HG02852 (cell line): ENCODE results near the gene PTPN3.
"Not testable (repeated sequence)": the region's sequence is repeated elsewhere in the genome, so short reads cannot be mapped to it uniquely, and the experiment has no call there.

ENCODE experiments used
- ATAC-seq: cut with Tn5 transposase; IDR thresholded peaks from one replicate; pipeline ENCODE4 v1.9.1; 2021; ENCODE audit warnings: mild to moderate bottlenecking, moderate library complexity; ENCODE audit not compliant: unreplicated experiment

PTPN3 gene

DNA sequence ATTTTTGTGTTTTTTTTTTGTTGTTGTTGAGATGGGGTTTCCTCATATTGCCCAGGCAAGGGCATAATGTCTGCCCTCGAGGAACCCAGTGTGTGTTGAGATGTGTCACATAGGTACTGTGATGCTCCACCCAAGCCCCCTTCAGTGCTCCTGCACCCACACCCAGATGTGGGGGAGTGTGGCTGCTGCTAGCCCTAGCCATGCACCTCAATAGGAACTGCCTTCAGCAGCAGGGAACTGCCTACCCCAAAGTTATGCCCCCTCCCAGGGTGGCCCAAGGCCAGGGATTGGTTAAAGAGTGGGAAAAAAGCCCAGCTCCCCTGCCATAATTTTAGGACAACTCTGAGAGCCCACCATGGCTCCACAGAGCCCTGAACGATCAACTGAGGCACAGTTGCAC is 143.9 kb downstream of the PTPN3 start:
- ATAC-seq = no peak

DNA sequence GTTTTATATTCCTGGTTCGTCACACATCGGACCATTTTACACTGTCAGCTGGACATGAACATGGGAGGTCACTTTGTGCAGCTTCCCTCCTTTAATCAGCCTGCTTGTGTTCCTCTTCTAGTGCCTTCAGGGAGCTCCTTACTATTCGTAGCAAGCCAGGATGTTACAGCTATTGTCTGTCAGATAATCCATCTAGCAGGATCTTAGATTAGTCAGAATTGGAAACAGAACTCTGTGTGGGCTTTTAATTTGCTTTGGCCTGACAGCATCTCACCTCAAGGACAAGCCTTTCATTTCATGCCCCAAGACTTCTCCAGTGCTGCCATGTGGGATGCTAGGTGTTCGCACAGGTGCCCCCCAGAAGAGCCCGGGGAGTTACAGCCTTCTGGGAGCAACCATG is 147.1 kb downstream of the PTPN3 start:
- ATAC-seq = no peak

DNA sequence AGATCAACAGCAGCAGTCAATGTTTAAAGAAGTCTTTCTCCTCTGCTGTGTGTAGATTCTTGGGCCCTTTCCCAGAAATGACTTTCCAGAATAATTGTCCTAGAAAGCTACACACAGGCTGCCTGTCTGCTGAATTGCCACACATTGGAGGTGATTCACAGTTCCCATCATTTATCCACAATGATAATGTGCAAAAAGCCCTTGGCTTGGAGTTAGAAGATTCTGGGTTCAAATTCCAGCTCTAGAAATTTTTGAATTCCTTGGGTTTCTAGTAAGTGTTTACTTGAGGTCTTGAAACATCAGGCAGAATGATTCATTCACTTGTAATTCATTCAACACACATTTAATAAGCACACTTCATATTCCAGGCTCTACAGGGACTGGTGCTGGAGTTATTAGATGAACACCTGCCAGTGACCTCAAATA is 148.7 kb downstream of the PTPN3 start:
- no peak for ATAC-seq

DNA sequence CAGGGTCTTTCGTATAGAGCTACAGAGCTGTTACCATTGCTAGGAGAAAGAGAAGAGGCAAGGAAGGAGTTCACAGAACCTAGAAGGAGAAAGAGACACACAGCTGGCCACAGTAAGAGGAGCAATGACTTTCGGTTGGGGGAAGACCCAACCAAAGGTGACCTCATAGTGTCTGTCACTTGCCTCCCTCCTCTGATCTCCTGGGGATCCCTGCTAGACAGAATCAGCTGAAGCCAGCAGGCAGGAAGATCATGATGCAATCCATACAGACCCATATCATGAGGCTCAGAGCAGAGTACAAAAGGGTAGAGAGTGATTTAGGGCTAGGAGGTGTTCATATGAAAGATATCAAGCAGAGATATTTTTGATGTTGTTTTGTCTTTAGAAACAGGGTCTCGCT is 151.2 kb downstream of the PTPN3 start:
- ATAC-seq = no peak

DNA sequence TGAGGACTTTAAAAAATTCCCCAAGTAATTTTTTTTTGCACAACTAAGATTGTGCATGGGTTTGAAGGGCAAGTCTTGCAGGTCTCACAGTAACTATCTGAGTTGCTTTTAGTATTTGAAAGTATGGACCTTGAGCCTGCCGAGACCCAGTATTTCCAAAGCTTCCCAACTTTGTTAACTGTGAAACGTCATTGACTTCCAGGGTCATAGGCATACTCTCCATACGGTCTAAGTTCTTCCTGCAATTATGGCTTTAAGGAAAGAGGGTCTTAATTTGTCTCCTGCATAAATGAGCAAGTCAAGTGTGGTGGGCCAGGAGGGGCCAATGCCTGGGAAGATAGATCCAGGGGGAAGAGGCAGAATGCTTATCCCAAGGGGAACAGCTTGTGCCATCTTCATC is 153.2 kb downstream of the PTPN3 start:
- no peak for ATAC-seq

DNA sequence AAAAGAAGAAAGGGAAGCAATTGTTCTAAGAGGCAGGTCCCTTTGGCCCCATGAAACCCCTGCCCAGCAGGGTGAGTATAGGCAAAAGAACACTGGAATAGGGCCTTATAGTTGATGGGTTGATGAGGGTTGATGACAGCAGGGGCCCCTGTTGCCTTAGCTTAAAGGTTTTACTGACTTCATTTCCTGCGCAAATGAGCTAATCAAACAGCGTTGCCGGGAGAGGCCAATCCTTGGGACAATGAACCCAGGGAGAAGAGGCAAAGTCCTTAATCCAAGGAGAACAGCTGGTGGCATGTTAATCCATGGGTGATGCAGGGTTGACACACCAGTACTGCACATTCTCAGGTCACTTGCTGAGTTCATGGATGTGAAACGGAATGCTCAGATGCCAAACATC is 155.2 kb downstream of the PTPN3 start:
- ATAC-seq = no peak

DNA sequence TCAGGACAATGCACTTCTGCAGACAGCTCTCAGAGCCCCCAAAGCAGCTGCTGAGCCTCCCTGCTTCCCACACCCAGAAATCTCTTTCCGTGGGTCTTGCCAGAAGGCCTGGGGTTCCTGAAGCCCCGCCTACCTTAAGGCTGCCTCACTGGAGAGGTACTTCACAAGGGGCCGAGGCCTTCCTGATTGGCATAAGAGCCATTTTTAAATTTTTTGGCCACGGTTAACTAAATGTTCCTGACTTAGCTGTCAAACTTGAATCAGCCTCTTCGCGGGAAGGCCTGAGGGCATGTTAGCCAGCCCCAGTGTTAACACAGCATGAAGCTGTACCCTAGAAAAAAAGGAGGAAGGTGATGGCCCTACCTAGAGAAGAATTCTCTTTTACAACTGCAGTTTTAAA is 156.5 kb downstream of the PTPN3 start:
- ATAC-seq = no peak

DNA sequence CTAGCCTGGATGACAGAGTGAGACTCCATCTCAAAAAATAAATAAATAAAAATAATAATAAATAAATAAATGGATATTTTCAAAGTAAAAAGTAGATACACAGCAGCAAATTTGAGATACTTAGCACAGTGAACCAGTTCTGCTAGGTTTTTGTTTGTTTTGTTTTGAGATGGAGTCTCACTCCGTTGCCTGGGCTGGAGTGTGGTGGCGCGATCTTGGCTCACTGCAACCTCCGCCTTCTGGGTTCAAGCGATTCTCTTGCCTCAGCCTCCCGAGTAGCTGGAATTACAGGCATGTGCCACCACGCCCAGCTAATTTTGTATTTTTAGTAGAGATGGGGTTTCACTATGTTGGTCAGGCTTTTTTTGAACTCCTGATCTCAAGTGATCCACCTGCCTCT is 157.1 kb downstream of the PTPN3 start:
- not testable (repeated sequence) for ATAC-seq

DNA sequence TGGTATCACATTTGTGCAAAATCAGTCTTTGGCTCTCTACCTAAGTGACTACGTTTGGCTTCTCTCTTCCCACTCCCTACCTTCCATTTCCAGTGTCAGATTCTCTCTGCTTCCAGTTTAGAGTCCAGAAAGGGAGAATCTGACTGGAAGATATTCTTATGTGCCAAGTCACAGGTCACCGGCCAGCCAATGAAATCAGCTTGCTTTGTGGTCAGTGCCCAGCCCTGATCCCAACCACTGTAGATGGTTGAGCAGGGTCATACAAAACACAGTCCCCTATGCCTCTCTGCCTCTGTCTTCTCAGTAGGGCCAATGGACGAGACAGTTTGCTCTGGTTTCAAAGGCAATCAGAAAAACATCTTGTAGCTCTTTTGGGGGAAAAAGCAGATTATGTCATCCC is 161.7 kb downstream of the PTPN3 start:
- ATAC-seq = no peak

DNA sequence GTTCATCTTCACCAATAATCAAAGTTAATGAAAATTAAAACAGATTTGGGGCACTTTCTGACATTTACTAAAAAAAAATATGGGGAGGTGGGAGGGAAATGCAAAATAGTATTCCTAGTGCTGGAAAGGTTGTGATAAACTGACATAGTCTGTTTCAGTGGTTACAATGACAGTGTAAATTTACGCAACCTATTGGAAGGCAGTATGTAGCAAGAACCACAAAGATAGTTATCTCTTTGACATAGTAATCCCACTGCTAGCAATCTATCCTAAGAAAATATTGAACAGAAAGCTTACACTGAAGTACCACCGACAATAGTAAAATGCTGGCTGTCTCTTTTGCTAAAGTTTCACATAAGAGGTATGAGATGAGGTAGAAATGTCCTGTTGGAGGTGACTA is 162.2 kb downstream of the PTPN3 start:
- ATAC-seq = no peak

DNA sequence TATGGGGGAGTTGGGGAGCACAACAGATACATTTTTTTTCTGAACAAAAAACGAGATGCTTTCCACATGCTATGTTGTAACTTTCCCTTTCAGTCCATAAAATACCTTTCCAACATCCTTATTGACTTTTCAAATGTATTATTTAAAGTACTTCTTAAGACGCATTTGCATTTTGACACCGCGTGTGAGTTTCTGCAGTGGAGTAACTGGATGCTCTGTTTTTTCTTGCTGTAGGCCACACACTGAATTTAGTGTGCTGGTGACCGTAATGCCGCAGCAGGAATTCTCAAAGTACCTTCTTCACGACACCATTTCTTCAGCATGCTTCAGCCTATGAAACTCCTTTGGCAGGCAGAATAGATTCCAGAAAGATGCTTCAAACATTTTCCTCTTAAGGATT is 163.0 kb downstream of the PTPN3 start:
- no peak for ATAC-seq

DNA sequence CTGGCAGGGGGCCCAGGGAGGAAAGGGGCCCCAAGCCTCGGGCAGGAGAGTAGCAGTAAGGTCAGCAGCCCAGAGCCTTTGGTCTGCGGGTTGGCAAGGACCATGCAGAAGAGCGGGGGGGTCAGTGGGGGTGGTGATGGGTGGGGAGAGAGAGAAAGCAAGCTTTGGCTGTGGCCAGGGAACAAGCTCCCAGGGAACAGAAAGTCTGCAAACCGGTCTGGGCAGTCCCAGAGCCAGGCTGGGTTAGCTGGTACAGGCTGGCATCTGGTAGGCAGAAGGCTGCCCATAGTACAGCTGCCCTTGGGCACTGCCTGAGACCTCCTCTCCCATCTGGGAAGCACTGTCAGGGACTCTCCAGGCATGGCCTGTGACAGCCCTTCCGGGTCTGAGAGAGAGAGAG is 166.8 kb downstream of the PTPN3 start:
- no peak for ATAC-seq

DNA sequence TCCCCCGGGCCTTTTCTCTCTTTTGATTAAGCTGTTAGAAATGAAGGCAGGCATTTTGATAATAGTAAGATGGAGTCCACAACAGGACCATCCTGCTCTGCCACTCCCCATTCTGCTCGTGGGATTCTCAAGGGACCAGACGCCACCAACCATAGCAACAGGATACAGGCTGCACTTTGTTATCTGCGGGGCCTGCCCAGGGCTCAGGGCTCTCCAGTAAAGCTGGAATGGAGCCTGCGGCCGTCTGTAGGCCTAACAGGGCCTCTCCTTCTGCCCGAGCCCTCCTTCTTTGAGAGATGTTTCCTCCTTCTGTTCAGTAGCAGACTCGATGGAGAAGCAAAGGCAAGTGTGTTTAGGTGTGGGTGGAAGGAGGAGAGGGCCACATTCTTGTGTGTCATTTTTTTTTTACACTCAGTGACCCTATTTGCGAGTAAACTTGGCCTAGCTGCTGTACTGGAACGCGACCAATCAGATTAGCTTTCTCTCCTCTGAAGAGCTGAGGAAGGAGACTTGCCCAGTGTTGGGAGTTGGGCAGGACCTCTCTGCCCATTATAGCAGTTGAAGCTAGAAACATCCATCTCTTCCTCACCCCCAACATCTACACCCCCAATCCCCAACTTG is 168.4 kb downstream of the PTPN3 start:
- no peak for ATAC-seq

DNA sequence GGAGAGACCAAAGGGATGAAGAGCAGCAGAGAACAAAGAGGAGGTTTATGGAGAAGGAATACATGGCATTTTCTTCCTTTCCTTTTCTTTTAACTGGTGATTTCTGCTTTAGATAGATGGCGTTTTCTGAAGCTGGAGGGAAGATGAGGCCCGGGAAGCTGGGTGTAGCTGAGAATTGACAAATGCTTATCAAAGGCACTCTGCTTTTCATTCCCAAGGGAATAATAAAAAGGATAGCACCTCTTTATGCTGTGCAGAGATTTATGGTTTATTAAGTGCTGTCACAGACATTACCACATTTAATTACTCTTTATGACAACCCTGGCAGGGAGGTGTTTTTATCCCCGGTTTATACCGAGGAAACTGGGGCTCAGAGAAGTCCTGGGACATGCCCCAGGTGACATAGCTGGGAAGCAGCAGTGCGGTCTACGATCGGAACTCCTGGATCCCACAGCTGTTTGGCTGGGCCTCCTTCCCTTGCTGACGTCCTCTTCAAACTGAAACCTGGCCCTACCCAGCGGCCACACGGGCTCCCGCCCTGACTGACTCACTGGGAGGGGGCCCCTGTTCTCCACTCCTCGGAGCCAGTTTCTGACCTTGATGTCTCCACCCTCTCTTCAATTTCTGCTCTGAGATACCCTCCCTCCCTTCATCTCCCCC is 169.0 kb downstream of the PTPN3 start:
- ATAC-seq = no peak
